Hepatic stellate cell (primary cell): ENCODE data around the gene CIB4.
"Not testable (repeated sequence)": the region's sequence is repeated elsewhere in the genome, so short reads cannot be mapped to it uniquely, and the experiment has no call there.

Experiments
- DNase-seq: peaks from one replicate; pipeline ENCODE4 v3.0.0; 2011; ENCODE audit warnings: low spot score

Gene CIB4

GRCh38 chr2:26568076-26568890 is 72.9 kb downstream of the CIB4 start:
- DNase-seq: no peak

- DNase-seq: no peak
Observed at GRCh38 chr2:26567534-26567933, 73.6 kb downstream of the CIB4 start.

GRCh38 chr2:26566731-26567130 is 74.4 kb downstream of the CIB4 start:
- not testable (repeated sequence) for DNase-seq

GRCh38 chr2:26566081-26566375 is 75.1 kb downstream of the CIB4 start:
- no peak for DNase-seq

- DNase-seq: no peak
Observed at GRCh38 chr2:26564121-26564644, 77.0 kb downstream of the CIB4 start.

GRCh38 chr2:26563686-26564085 is 77.5 kb downstream of the CIB4 start:
- DNase-seq: no peak

GRCh38 chr2:26562811-26563645 is 78.1 kb downstream of the CIB4 start:
- no peak for DNase-seq

GRCh38 chr2:26561918-26562810 is 79.0 kb downstream of the CIB4 start:
- DNase-seq: peak; percentile 41

- no peak for DNase-seq
Observed at GRCh38 chr2:26561376-26561775, 79.8 kb downstream of the CIB4 start.

GRCh38 chr2:26560892-26561291 is 80.3 kb downstream of the CIB4 start:
- no peak for DNase-seq

GRCh38 chr2:26559556-26559955 is 81.6 kb downstream of the CIB4 start:
- no peak for DNase-seq

GRCh38 chr2:26559044-26559405 is 82.1 kb downstream of the CIB4 start:
- DNase-seq: no peak

- no peak for DNase-seq
Observed at GRCh38 chr2:26558271-26559043, 82.7 kb downstream of the CIB4 start.

GRCh38 chr2:26557244-26557925 is 83.8 kb downstream of the CIB4 start:
- DNase-seq: no peak

GRCh38 chr2:26556309-26557243 is 84.6 kb downstream of the CIB4 start:
- no peak for DNase-seq

- no peak for DNase-seq
Observed at GRCh38 chr2:26555246-26556133, 85.7 kb downstream of the CIB4 start.

- no peak for DNase-seq
Observed at GRCh38 chr2:26552641-26553374, 88.4 kb downstream of the CIB4 start.
